IPS-20b (cell line): Measurements from ENCODE around the gene REST.

ENCODE experiments used
- H3K27ac ChIP-seq: one replicate; pipeline ENCODE4 v1.5.1; 2013; ENCODE audit warnings: low read length
- H3K27me3 ChIP-seq: 2 replicates; pipeline ENCODE4 v1.6.1; 2013; ENCODE audit warnings: mild to moderate bottlenecking, low read length, inconsistent platforms; ENCODE audit not compliant: insufficient read depth
- H3K36me3 ChIP-seq: 2 replicates; pipeline ENCODE4 v1.6.1; 2013; ENCODE audit warnings: low read depth, mild to moderate bottlenecking, inconsistent platforms, low read length, moderate library complexity; ENCODE audit not compliant: insufficient read depth
- H3K4me1 ChIP-seq: 2 replicates; pipeline ENCODE4 v1.6.1; 2013; ENCODE audit warnings: mild to moderate bottlenecking, control low read depth, inconsistent platforms, low read length, moderate library complexity; ENCODE audit not compliant: insufficient read depth
- H3K4me3 ChIP-seq: 2 replicates; pipeline ENCODE4 v1.5.1; 2013; ENCODE audit warnings: mild to moderate bottlenecking, low read length, inconsistent platforms
- H3K9ac ChIP-seq: 2 replicates; pipeline ENCODE4 v1.6.1; 2013; ENCODE audit warnings: low read depth, mild to moderate bottlenecking, inconsistent platforms, low read length, moderate library complexity
- H3K9me3 ChIP-seq: 2 replicates; pipeline ENCODE4 v1.6.1; 2013; ENCODE audit warnings: mild to moderate bottlenecking, low read depth, low read length, inconsistent platforms; ENCODE audit not compliant: insufficient read depth

The REST gene

GRCh38 chr4:56907489-56908205, at the start of gene REST:
TSS of gene REST (plus strand) at chr4:56907900. CDS start at chr4:56910639, 2,739 bp downstream.
- peak within 1 kb of the TSS; percentile 97 for H3K9ac ChIP-seq
- H3K4me3 ChIP-seq = peak within 1 kb of the TSS; percentile 99
- peaks cover 19% of the 10 kb centered on the region for H3K27me3 ChIP-seq
- H3K27ac ChIP-seq = no peak within 1 kb of the TSS
- H3K4me1 ChIP-seq = peaks cover 34% of the 10 kb centered on the region
- H3K9me3 ChIP-seq = no peaks in the 10 kb centered on the region
- peaks cover 18% of the 10 kb centered on the region for H3K36me3 ChIP-seq

GRCh38 chr4:56859841-56860240, 47.9 kb upstream of the REST start:
- H3K4me3 ChIP-seq = no peak overlapping the region
- H3K9ac ChIP-seq = no peak overlapping the region
- H3K9me3 ChIP-seq = no peaks in the 10 kb centered on the region
- peaks cover 5% of the 10 kb centered on the region for H3K4me1 ChIP-seq
- H3K27ac ChIP-seq = no peak overlapping the region
- no peaks in the 10 kb centered on the region; the same call in 1 of the 2 replicates for H3K27me3 ChIP-seq
- no peaks in the 10 kb centered on the region for H3K36me3 ChIP-seq

- no peaks in the 10 kb centered on the region for H3K36me3 ChIP-seq
- no peak overlapping the region for H3K9ac ChIP-seq
Measured at GRCh38 chr4:56860781-56861180, 46.9 kb upstream of the REST start.

GRCh38 chr4:56861360-56861759, 46.3 kb upstream of the REST start:
- Histone ChIP-seq H3K36me3 (no peaks in the 10 kb centered on the region), H3K9ac (no peak overlapping the region), H3K4me3 (no peak overlapping the region), H3K27ac (no peak overlapping the region), H3K27me3 (no peaks in the 10 kb centered on the region; the same call in 1 of the 2 replicates), H3K4me1 (peaks cover 5% of the 10 kb centered on the region), H3K9me3 (no peaks in the 10 kb centered on the region)

More at GRCh38 chr4:56860781-56861180, 46.9 kb upstream of the REST start:
- H3K27ac ChIP-seq = no peak overlapping the region
- no peaks in the 10 kb centered on the region for H3K9me3 ChIP-seq
- no peak overlapping the region for H3K4me3 ChIP-seq
- H3K27me3 ChIP-seq = no peaks in the 10 kb centered on the region; the same call in 1 of the 2 replicates
- H3K4me1 ChIP-seq = peaks cover 5% of the 10 kb centered on the region

DNA sequence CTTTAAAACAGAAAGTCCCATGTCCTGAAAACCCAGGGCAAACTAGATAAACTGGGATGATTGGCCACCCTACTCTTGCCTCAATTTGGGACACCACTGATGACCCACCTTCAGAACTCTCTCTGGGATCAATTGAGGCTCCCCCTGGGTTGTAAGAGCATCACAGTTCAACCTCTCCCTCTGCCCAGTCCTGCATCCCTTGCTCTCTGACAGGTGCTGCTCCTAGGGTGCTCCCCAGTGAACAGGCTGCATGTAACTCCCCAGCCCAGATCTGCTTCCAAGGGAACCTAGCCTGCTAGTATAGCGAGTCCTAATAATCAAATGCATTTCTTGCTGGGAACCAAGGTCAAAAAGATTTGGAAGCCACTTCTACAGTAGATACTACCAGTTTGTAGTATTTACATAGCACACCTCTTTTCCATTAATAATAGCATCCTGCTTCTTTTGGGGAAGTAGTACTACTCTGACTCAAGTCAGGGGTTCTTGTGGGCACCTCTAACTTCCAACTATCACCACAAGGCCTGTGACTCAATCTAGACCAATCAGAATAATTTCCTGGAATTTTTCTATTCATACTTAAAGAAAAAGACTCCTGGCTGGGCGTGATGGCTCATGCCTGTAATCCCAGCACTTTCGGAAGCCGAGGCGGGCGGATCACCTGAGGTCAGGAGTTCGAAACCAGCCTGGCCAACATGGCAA, 44.1 kb upstream of the REST start:
- Histone ChIP-seq H3K9me3 (no peaks in the 10 kb centered on the region), H3K4me1 (peaks cover 5% of the 10 kb centered on the region), H3K9ac (no peak overlapping the region), H3K4me3 (no peak overlapping the region), H3K27ac (no peak overlapping the region), H3K36me3 (no peaks in the 10 kb centered on the region), H3K27me3 (no peaks in the 10 kb centered on the region)

GRCh38 chr4:56870946-56871345, 36.8 kb upstream of the REST start:
- Histone ChIP-seq H3K4me3 (no peak overlapping the region), H3K4me1 (peaks cover 10% of the 10 kb centered on the region; the same call in 1 of the 2 replicates), H3K36me3 (no peaks in the 10 kb centered on the region), H3K9me3 (no peaks in the 10 kb centered on the region), H3K27ac (no peak overlapping the region), H3K27me3 (no peaks in the 10 kb centered on the region), H3K9ac (no peak overlapping the region)

GRCh38 chr4:56871371-56871866, 36.3 kb upstream of the REST start:
- H3K27me3 ChIP-seq = no peaks in the 10 kb centered on the region
- no peak overlapping the region for H3K27ac ChIP-seq
- no peak overlapping the region for H3K9ac ChIP-seq
- H3K4me3 ChIP-seq = no peak overlapping the region
- H3K36me3 ChIP-seq = no peaks in the 10 kb centered on the region
- H3K4me1 ChIP-seq = peaks cover 10% of the 10 kb centered on the region; the same call in 1 of the 2 replicates
- H3K9me3 ChIP-seq = no peaks in the 10 kb centered on the region

DNA sequence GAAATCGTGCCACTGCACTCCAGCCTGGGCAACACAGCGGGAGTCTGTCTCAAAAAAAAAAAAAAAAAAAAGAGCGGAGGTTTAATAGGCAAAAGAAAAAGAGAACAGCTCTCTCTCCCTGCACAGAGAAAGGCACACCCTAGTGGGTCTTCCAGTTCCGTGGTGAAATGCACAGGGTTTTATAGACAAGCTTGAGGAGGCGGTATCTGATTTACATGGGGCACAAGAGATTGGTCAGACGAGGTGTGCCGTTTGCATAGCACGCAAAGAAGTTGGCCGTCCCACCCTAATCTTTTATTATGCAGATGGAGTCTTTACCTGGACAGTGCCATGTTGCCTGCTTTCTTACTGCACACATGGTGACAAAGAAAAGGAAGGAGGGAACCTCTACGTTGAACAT, 33.5 kb upstream of the REST start:
- no peaks in the 10 kb centered on the region for H3K9me3 ChIP-seq
- H3K4me1 ChIP-seq = peaks cover 10% of the 10 kb centered on the region; the same call in 1 of the 2 replicates
- H3K27me3 ChIP-seq = no peaks in the 10 kb centered on the region
- H3K4me3 ChIP-seq = peak overlapping the region; percentile 32; the same call in 1 of the 2 replicates
- H3K9ac ChIP-seq = peak overlapping the region; percentile 38; the same call in 1 of the 2 replicates
- H3K27ac ChIP-seq = no peak overlapping the region
- no peaks in the 10 kb centered on the region for H3K36me3 ChIP-seq

- H3K9me3 ChIP-seq = no peaks in the 10 kb centered on the region
- peaks cover 10% of the 10 kb centered on the region; the same call in 1 of the 2 replicates for H3K4me1 ChIP-seq
- peak overlapping the region; percentile 38; the same call in 1 of the 2 replicates for H3K9ac ChIP-seq
- H3K4me3 ChIP-seq = peak overlapping the region; percentile 32; the same call in 1 of the 2 replicates
- no peaks in the 10 kb centered on the region for H3K27me3 ChIP-seq
- H3K36me3 ChIP-seq = no peaks in the 10 kb centered on the region
- no peak overlapping the region for H3K27ac ChIP-seq
Measured at GRCh38 chr4:56874923-56875322, 32.8 kb upstream of the REST start.

DNA sequence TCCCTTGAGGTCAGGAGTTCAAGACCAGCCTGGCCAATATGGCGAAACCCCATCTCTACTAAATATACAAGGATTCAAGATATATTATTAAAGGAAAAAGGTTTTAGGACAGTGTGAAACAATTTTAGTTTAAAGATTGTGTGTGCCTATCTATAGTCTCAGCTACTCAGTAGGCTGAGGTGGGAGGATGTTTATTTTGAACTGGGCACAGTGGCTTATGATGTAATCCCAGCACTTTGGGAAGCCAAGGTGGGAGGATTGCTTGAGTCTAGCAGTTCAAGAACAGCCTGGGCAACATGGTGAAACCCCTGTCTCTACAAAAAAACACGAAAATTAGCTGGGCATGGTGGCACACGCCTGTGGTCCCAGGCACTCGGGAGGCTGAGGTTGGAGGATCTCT, 31.4 kb upstream of the REST start:
- Histone ChIP-seq H3K9me3 (no peaks in the 10 kb centered on the region), H3K36me3 (no peaks in the 10 kb centered on the region), H3K9ac (no peak overlapping the region), H3K27me3 (no peaks in the 10 kb centered on the region), H3K27ac (no peak overlapping the region), H3K4me1 (peaks cover 5% of the 10 kb centered on the region; the same call in 1 of the 2 replicates), H3K4me3 (no peak overlapping the region)

- no peaks in the 10 kb centered on the region for H3K9me3 ChIP-seq
- H3K36me3 ChIP-seq = no peaks in the 10 kb centered on the region
- H3K27ac ChIP-seq = no peak overlapping the region
- H3K27me3 ChIP-seq = no peaks in the 10 kb centered on the region
- H3K4me1 ChIP-seq = no peaks in the 10 kb centered on the region
- no peak overlapping the region for H3K4me3 ChIP-seq
- H3K9ac ChIP-seq = no peak overlapping the region
Measured at GRCh38 chr4:56879996-56880395, 27.7 kb upstream of the REST start.
